Measurements from ENCODE around the gene STK24. TPM values are rescaled to one million over a fixed set of nuclear protein-coding genes. Genes with fewer than 3 reads are reported as not detected.

The STK24 gene
- total RNA-seq, 4 donors from 2014 or later, result 28.7 to 68.4 (median 49.4) TPM

DNA sequence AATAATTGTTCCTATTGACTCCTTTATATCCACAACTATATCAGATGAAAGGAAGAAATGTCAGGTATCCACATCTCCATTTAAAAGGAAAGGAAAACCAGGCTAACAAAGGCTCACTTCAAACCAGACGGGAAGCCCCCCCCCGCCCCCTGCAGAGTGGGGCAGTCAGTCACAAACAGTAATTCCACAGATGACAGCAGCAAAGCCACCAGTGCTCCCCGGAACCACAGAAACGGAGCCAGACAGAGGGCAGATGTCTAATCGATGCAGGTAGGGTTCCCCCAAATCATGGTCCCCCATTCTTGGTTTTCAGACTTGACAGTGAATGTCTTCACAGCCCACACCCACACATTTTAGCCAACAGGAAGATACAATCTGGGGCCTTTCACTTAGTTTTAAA is 100.8 kb downstream of the STK24 start:
- peaks cover 0 to 18% of the 10 kb centered on the region in 2 donors for H3K36me3 ChIP-seq
- in situ Hi-C loops (cut with MboI; ENCODE audit: low sequenced_read_pairs in 4 of 4), result no loop called here
- DNase-seq (no peak), ATAC-seq (no peak)
- H3K4me1 ChIP-seq, result peaks cover 25 to 38% of the 10 kb centered on the region in 2 donors
- TF ChIP-seq POLR2A (IDR thresholded peaks at IDR 0.05), result no peak
- TF ChIP-seq, protein P1, sequence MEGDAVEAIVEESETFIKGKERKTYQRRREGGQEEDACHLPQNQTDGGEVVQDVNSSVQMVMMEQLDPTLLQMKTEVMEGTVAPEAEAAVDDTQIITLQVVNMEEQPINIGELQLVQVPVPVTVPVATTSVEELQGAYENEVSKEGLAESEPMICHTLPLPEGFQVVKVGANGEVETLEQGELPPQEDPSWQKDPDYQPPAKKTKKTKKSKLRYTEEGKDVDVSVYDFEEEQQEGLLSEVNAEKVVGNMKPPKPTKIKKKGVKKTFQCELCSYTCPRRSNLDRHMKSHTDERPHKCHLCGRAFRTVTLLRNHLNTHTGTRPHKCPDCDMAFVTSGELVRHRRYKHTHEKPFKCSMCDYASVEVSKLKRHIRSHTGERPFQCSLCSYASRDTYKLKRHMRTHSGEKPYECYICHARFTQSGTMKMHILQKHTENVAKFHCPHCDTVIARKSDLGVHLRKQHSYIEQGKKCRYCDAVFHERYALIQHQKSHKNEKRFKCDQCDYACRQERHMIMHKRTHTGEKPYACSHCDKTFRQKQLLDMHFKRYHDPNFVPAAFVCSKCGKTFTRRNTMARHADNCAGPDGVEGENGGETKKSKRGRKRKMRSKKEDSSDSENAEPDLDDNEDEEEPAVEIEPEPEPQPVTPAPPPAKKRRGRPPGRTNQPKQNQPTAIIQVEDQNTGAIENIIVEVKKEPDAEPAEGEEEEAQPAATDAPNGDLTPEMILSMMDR (IDR thresholded peaks at IDR 0.05 in 4 of 5, conservative IDR thresholded peaks at IDR 0.05 in 1 of 5), result no peak
- intact Hi-C loops (cut with DNase I; ENCODE audit: low total_unique reads), result no loop called here
- H3K27me3 ChIP-seq, result no peaks in the 10 kb centered on the region
- no peak overlapping the region for H3K4me3 ChIP-seq
- no peaks in the 10 kb centered on the region for H3K9me3 ChIP-seq
- peak overlapping the region in 1 of 4 donors; percentile 18 for H3K27ac ChIP-seq

DNA sequence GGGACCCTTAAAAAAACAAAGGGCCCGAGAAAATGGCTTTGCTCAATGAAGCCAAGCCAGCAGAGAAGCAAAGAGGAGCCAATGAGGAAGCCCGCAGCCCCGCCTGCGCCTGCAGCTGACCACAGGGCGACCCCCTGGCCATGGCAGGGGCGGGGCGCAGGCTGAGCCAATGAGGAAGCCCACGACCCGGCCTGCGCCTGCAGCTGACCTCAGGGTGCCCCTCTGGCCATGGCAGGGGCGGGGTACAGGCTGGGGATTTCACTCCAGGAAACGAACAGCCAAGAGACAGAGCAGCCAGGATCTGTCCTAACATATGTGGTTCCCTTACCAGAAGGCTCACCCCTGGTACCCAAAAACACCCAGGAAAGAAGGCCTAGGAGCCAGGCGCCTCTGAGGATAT is 101.4 kb downstream of the STK24 start:
- no peak for DNase-seq
- TF ChIP-seq POLR2A (IDR thresholded peaks at IDR 0.05), result no peak
- TF ChIP-seq, protein P1 (IDR thresholded peaks at IDR 0.05 in 4 of 5, conservative IDR thresholded peaks at IDR 0.05 in 1 of 5), result no peak
- intact Hi-C loops (cut with DNase I; ENCODE audit: low total_unique reads) (no loop called here), in situ Hi-C loops (cut with MboI; ENCODE audit: low sequenced_read_pairs in 4 of 4) (no loop called here)
- H3K4me1 ChIP-seq, result peaks cover 19 to 32% of the 10 kb centered on the region in 2 donors
- H3K36me3 ChIP-seq, result peaks cover 0 to 21% of the 10 kb centered on the region in 2 donors
- no peaks in the 10 kb centered on the region for H3K27me3 ChIP-seq
- ATAC-seq, result no peak
- no peak overlapping the region for H3K27ac ChIP-seq
- no peaks in the 10 kb centered on the region for H3K9me3 ChIP-seq
- no peak overlapping the region for H3K4me3 ChIP-seq

DNA sequence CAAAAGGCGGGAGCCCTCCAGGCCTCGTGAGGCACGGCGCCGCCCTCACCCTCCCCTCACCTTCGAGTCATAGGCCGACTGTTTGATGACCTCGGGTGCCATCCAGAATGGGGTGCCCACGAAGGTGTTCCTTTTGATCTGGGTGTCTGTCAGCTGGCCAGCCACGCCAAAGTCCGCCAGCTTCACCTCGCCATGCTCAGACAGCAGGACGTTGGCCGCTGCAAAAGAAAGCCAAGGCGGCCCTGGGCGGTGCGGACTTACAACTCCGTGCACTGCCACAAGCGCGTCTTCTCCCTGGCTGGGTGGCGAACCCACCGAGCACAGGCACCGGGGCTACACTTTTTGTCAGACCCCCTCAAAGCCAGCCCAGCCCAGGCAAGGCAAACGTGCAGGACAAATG is 102.1 kb downstream of the STK24 start:
- no peak for TF ChIP-seq POLR2A (IDR thresholded peaks at IDR 0.05)
- TF ChIP-seq, protein P1 (IDR thresholded peaks at IDR 0.05 in 4 of 5, conservative IDR thresholded peaks at IDR 0.05 in 1 of 5), result no peak
- H3K27ac ChIP-seq, result no peak overlapping the region
- H3K27me3 ChIP-seq, result no peaks in the 10 kb centered on the region
- no peak for ATAC-seq
- H3K4me3 ChIP-seq, result no peak overlapping the region
- peaks cover 0 to 21% of the 10 kb centered on the region in 2 donors for H3K36me3 ChIP-seq
- in situ Hi-C loops (cut with MboI; ENCODE audit: low sequenced_read_pairs in 4 of 4) (no loop called here), intact Hi-C loops (cut with DNase I; ENCODE audit: low total_unique reads) (no loop called here)
- no peak for DNase-seq
- H3K4me1 ChIP-seq, result peaks cover 17 to 28% of the 10 kb centered on the region in 2 donors
- H3K9me3 ChIP-seq, result no peaks in the 10 kb centered on the region

DNA sequence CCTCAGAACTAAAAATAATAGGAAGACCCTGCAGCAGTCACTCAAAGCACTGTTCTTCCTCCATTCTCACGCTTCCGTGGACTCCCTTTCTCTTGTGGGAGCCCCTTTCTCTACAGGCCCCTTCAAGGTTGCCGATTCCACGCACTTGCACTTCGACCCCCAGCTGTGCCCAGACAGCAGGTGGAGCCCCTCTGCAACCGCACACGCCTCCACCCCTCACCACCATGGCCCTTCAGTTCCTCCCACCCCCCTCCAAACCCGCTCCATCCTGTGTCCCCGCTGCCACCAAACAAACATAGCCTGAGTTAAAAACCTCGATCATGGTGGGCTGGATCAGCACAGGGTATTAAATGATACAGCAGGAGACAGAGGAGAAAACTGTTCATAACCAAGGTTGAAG is 102.6 kb downstream of the STK24 start:
- H3K4me3 ChIP-seq, result no peak overlapping the region
- ATAC-seq (no peak), DNase-seq (no peak)
- TF ChIP-seq POLR2A (IDR thresholded peaks at IDR 0.05), result no peak
- TF ChIP-seq, protein P1 (IDR thresholded peaks at IDR 0.05 in 4 of 5, conservative IDR thresholded peaks at IDR 0.05 in 1 of 5), result no peak
- H3K27ac ChIP-seq, result no peak overlapping the region
- H3K36me3 ChIP-seq, result peaks cover 0 to 21% of the 10 kb centered on the region in 2 donors
- intact Hi-C loops (cut with DNase I; ENCODE audit: low total_unique reads) (no loop called here), in situ Hi-C loops (cut with MboI; ENCODE audit: low sequenced_read_pairs in 4 of 4) (no loop called here)
- peaks cover 17 to 25% of the 10 kb centered on the region in 2 donors for H3K4me1 ChIP-seq
- H3K27me3 ChIP-seq, result no peaks in the 10 kb centered on the region
- no peaks in the 10 kb centered on the region for H3K9me3 ChIP-seq

DNA sequence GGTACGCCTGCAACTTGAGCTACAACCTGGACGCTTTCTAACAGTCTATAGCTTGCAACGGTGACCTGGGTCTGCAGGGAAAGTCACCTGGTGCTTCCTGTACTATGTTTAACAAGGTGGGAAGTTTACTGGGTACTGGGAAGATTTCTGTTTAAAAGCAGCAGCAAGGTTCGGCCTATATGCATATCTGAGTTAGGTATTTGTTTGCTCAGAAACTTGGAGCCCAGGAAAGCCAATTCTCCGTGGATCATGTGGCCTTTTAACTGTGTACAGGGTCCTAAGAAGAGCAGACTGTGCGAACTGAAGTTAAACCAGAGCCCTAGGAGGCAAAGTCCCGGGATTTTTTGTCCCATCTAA is 103.1 kb downstream of the STK24 start:
- intact Hi-C loops (cut with DNase I; ENCODE audit: low total_unique reads) (no loop called here), in situ Hi-C loops (cut with MboI; ENCODE audit: low sequenced_read_pairs in 4 of 4) (no loop called here)
- DNase-seq (no peak), ATAC-seq (no peak)
- Histone ChIP-seq H3K36me3 (peaks cover 0 to 21% of the 10 kb centered on the region in 2 donors), H3K27me3 (no peaks in the 10 kb centered on the region), H3K9me3 (no peaks in the 10 kb centered on the region), H3K4me3 (no peak overlapping the region), H3K27ac (no peak overlapping the region), H3K4me1 (peaks cover 18 to 24% of the 10 kb centered on the region in 2 donors)
- TF ChIP-seq, protein P1 (IDR thresholded peaks at IDR 0.05 in 4 of 5, conservative IDR thresholded peaks at IDR 0.05 in 1 of 5), result no peak
- no peak for TF ChIP-seq POLR2A (IDR thresholded peaks at IDR 0.05)

Measured in gastrocnemius medialis (tissue), 4 donors.